H9 (cell line): Measurements from ENCODE around the gene RUNX2. TPM values are rescaled to one million over a fixed set of nuclear protein-coding genes. Genes with fewer than 3 reads are reported as not detected.

Experiments used
- DNase-seq: peaks from one replicate; pipeline ENCODE4 v3.0.0-alpha.2; 2017
- H2AFZ ChIP-seq: one replicate; pipeline ENCODE4 v1.6.1; 2013; ENCODE audit warnings: mild to moderate bottlenecking, low read length, control low read depth, moderate library complexity
- H2AK5ac ChIP-seq: 2 replicates; pipeline ENCODE4 v1.6.1; 2013; ENCODE audit warnings: low read length, control low read depth, mixed read lengths; ENCODE audit not compliant: insufficient read length
- H2BK120ac ChIP-seq: one replicate; pipeline ENCODE4 v1.6.1; 2013; ENCODE audit warnings: low read depth, mild to moderate bottlenecking, low read length, control low read depth, inconsistent platforms; ENCODE audit not compliant: poor library complexity, severe bottlenecking
- H2BK12ac ChIP-seq: 2 replicates; pipeline ENCODE4 v1.6.1; 2013; ENCODE audit warnings: low read length, control low read depth, mixed read lengths, low read depth; ENCODE audit not compliant: insufficient read length
- H2BK15ac ChIP-seq: 2 replicates; pipeline ENCODE4 v1.6.1; 2013; ENCODE audit warnings: low read depth, low read length, control low read depth
- H2BK20ac ChIP-seq: one replicate; pipeline ENCODE4 v1.6.1; 2013; ENCODE audit warnings: low read depth, mild to moderate bottlenecking, low read length, control low read depth, inconsistent platforms; ENCODE audit not compliant: poor library complexity, severe bottlenecking
- H2BK5ac ChIP-seq: 2 replicates; pipeline ENCODE4 v1.6.1; 2013; ENCODE audit warnings: low read length, control low read depth, mixed read lengths; ENCODE audit not compliant: insufficient read length
- H3K14ac ChIP-seq: 2 replicates; pipeline ENCODE4 v1.6.1; 2013; ENCODE audit warnings: low read length, control low read depth; ENCODE audit not compliant: insufficient read depth
- H3K18ac ChIP-seq: 2 replicates; pipeline ENCODE4 v1.6.1; 2013; ENCODE audit warnings: low read depth, mild to moderate bottlenecking, mixed read lengths, low read length, control low read depth; ENCODE audit not compliant: insufficient read length
- H3K23ac ChIP-seq: 2 replicates; pipeline ENCODE4 v1.6.1; 2013; ENCODE audit warnings: low read length, control low read depth, mixed read lengths, low read depth; ENCODE audit not compliant: insufficient read length
- H3K23me2 ChIP-seq: 2 replicates; pipeline ENCODE4 v1.6.1; 2013; ENCODE audit warnings: low read depth, mild to moderate bottlenecking, mixed read lengths, low read length, control low read depth; ENCODE audit not compliant: insufficient read length, poor library complexity, severe bottlenecking
- H3K27ac ChIP-seq: 2 replicates; pipeline ENCODE4 v1.5.1; 2013; ENCODE audit warnings: low read length, control low read depth, mixed read lengths, low read depth; ENCODE audit not compliant: insufficient read length
- H3K27me3 ChIP-seq: 2 replicates; pipeline ENCODE4 v1.6.1; 2013; ENCODE audit warnings: low read length, control low read depth, inconsistent platforms; ENCODE audit not compliant: insufficient read depth
- H3K4ac ChIP-seq: 2 replicates; pipeline ENCODE4 v1.6.1; 2013; ENCODE audit warnings: low read depth, mild to moderate bottlenecking, control low read depth, inconsistent platforms, low read length, moderate library complexity
- H3K4me1 ChIP-seq: 2 replicates; pipeline ENCODE4 v1.6.1; 2013; ENCODE audit warnings: low read length, control low read depth, inconsistent platforms; ENCODE audit not compliant: insufficient read depth
- H3K4me2 ChIP-seq: 2 replicates; pipeline ENCODE4 v1.6.1; 2013; ENCODE audit warnings: low read length, control low read depth, mixed read lengths; ENCODE audit not compliant: insufficient read length, insufficient read depth
- H3K56ac ChIP-seq: 2 replicates; pipeline ENCODE4 v1.6.1; 2013; ENCODE audit warnings: low read depth, mild to moderate bottlenecking, mixed read lengths, low read length, control low read depth; ENCODE audit not compliant: insufficient read length
- H3K79me1 ChIP-seq: 2 replicates; pipeline ENCODE4 v1.6.1; 2013; ENCODE audit warnings: low read depth, mild to moderate bottlenecking, moderate library complexity, low read length, control low read depth, inconsistent platforms; ENCODE audit not compliant: insufficient read depth, poor library complexity, severe bottlenecking
- H3K79me2 ChIP-seq: 2 replicates; pipeline ENCODE4 v1.6.1; 2013; ENCODE audit warnings: low read length, control low read depth, inconsistent platforms; ENCODE audit not compliant: insufficient read depth
- H3K9ac ChIP-seq: 2 replicates; pipeline ENCODE4 v1.6.1; 2013; ENCODE audit warnings: low read length, control low read depth, mixed read lengths; ENCODE audit not compliant: insufficient read length; ENCODE audit errors: extremely low read depth
- H3K9me3 ChIP-seq: one replicate; pipeline ENCODE4 v1.6.1; 2013; ENCODE audit warnings: low read depth, low read length, inconsistent platforms; ENCODE audit not compliant: control insufficient read depth
- H3T11ph ChIP-seq: one replicate; pipeline ENCODE4 v1.6.1; 2013; ENCODE audit warnings: mild to moderate bottlenecking, low read length, control low read depth, inconsistent platforms
- H4K20me1 ChIP-seq: one replicate; pipeline ENCODE4 v1.6.1; 2013; ENCODE audit not compliant: control insufficient read depth, insufficient read length, insufficient read depth
- H4K5ac ChIP-seq: 2 replicates; pipeline ENCODE4 v1.6.1; 2013; ENCODE audit warnings: low read depth, mild to moderate bottlenecking, mixed read lengths, low read length, control low read depth; ENCODE audit not compliant: insufficient read length
- H4K8ac ChIP-seq: replicated peaks from 2 replicates; pipeline ENCODE4 v1.6.1; 2013; ENCODE audit warnings: low read length, control low read depth, mixed read lengths, low read depth; ENCODE audit not compliant: insufficient read length
- H4K91ac ChIP-seq: 2 replicates; pipeline ENCODE4 v1.6.1; 2013; ENCODE audit warnings: low read depth, mild to moderate bottlenecking, moderate library complexity, mixed read lengths, low read length, control low read depth; ENCODE audit not compliant: insufficient read length
- H3K27ac Mint-ChIP-seq, 3 experiments: 2 replicates in 2 of 3; 3 replicates in 1 of 3; pipeline ENCODE4 v1.8.0; 2020 to 2021; ENCODE audit warnings: mixed read lengths in 3 of 3, mild to moderate bottlenecking in 1 of 3, moderate library complexity in 1 of 3
- H3K27me3 Mint-ChIP-seq: 2 replicates; pipeline ENCODE4 v1.8.0; 2021; ENCODE audit warnings: low read depth, mild to moderate bottlenecking, moderate library complexity, mixed read lengths
- H3K36me3 Mint-ChIP-seq, 3 experiments: 2 replicates in 2 of 3; 3 replicates in 1 of 3; pipeline ENCODE4 v1.8.0; 2020 to 2021; ENCODE audit warnings: low read depth in 3 of 3, mixed read lengths in 3 of 3; ENCODE audit not compliant: insufficient read depth in 1 of 3
- H3K4me1 Mint-ChIP-seq, 2 experiments: 2 replicates each; pipeline ENCODE4 v1.8.0; 2020; ENCODE audit warnings: mixed read lengths in 2 of 2
- H3K4me3 Mint-ChIP-seq, 2 experiments: 2 replicates in 1 of 2; 3 replicates in 1 of 2; pipeline ENCODE4 v1.8.0; 2020 to 2021; ENCODE audit warnings: mild to moderate bottlenecking in 2 of 2, mixed read lengths in 2 of 2, moderate library complexity in 1 of 2
- H3K9me3 Mint-ChIP-seq, 2 experiments: 2 replicates in 1 of 2; 3 replicates in 1 of 2; pipeline ENCODE4 v1.8.0; 2020; ENCODE audit warnings: mild to moderate bottlenecking in 2 of 2, mixed read lengths in 2 of 2, moderate library complexity in 1 of 2
- CTCF ChIP-seq: fragments of 200-600 bp; sonication (generic); conservative IDR thresholded peaks from 3 replicates; pipeline ENCODE4 v1.8.0; 2021; ENCODE audit warnings: antibody characterized with exemption, mild to moderate bottlenecking
- WGBS: extraction: QIAGEN DNeasy Blood & Tissue Kit; methylation state at CpG from one replicate; pipeline ENCODE4 v1.1.7; 2013; ENCODE audit warnings: missing lambda C conversion rate, low lambda C conversion rate, mixed read lengths; ENCODE audit not compliant: insufficient read length; ENCODE audit errors: extremely low coverage; 5-methylcytosine and 5-hydroxymethylcytosine counted together
- total RNA-seq: library from RNA; stranded (reverse); gene quantifications from 2 replicates; pipeline ENCODE4 v1.2.1, GENCODE V29; 2021

The RUNX2 gene
- total RNA-seq, 1 experiment from 2014 or later = 0.15 TPM

DNA sequence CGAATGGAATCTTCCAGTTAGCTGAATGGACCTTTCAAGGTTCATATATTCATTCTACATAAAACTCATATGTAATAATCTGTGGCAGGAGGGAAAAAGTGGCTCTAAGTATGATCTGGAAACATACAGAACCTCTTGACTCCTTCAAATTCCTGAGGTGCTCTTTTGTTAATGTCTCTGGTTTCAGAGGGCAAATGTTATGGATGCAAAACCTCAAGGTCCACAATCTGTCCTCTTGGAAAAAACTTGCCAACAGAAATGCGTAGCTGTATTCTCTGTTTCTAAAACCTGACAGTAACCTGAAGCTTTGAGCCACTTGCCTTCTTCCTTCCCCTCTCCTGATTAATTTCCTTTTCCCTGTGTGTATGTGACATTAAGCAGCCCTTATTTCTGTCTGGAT lies 130.5 kb downstream of the RUNX2 start:
- Histone ChIP-seq H3K4me2 (no peak overlapping the region), H3K27me3 (no peaks in the 10 kb centered on the region), H2AFZ (no peak overlapping the region), H2AK5ac (no peak overlapping the region), H3K79me1 (no peaks in the 10 kb centered on the region), H3K9ac (no peak overlapping the region), H3K56ac (no peak overlapping the region), H3K18ac (no peak overlapping the region), H3K79me2 (no peaks in the 10 kb centered on the region), H3K4ac (no peak overlapping the region), H2BK15ac (no peak overlapping the region), H3K9me3 (no peaks in the 10 kb centered on the region), H4K20me1 (no peaks in the 10 kb centered on the region), H3K27ac (no peak overlapping the region), H2BK20ac (no peak overlapping the region), H3K4me1 (no peaks in the 10 kb centered on the region), H3K23me2 (no peaks in the 10 kb centered on the region), H4K8ac (no peak overlapping the region), H3K23ac (no peak overlapping the region), H2BK120ac (no peak overlapping the region), H2BK12ac (no peak overlapping the region), H4K91ac (no peak overlapping the region), H3T11ph (no peak overlapping the region), H3K14ac (no peak overlapping the region), H2BK5ac (no peak overlapping the region), H4K5ac (no peak overlapping the region)
- H3K9me3 Mint-ChIP-seq = no peaks in the 10 kb centered on the region
- no peaks in the 10 kb centered on the region for H3K4me1 Mint-ChIP-seq
- no peaks in the 10 kb centered on the region for H3K36me3 Mint-ChIP-seq
- H3K27ac Mint-ChIP-seq = no peak overlapping the region
- no peak for DNase-seq
- WGBS = no CpG with 5 or more reads among the region's 2 CpGs
- H3K4me3 Mint-ChIP-seq = no peak overlapping the region
- H3K27me3 Mint-ChIP-seq = no peaks in the 10 kb centered on the region
- TF ChIP-seq CTCF = no peak
